T follicular helper cell (primary cell): Measurements from ENCODE around the gene IFI35.
"Not testable (repeated sequence)": the region's sequence is repeated elsewhere in the genome, so short reads cannot be mapped to it uniquely, and the experiment has no call there.

Source experiments
- DNase-seq: peaks from one replicate; pipeline ENCODE4 v3.0.0-alpha.2; 2020; ENCODE audit warnings: low read depth

IFI35 gene

GRCh38 chr17:42997984-42998938 lies 8.3 kb upstream of the IFI35 start, which contains the start of gene RPL27:
TSS of gene RPL27 (plus strand) at chr17:42998419. CDS start at chr17:42998751, 332 bp downstream.
- DNase-seq: peak; percentile 98

- DNase-seq: no peak
These were observed 7.5 kb upstream of the IFI35 start for GRCh38 chr17:42999003-42999525.

- DNase-seq: not testable (repeated sequence)
These were observed 5.7 kb upstream of the IFI35 start for GRCh38 chr17:43000894-43001293.

- no peak for DNase-seq
These were observed 2.9 kb upstream of the IFI35 start for GRCh38 chr17:43003542-43004172.

GRCh38 chr17:43010667-43011308 lies 4.2 kb downstream of the IFI35 start:
- DNase-seq: no peak

- DNase-seq: no peak
These were observed 5.3 kb downstream of the IFI35 start for GRCh38 chr17:43011728-43012472.

GRCh38 chr17:43013296-43013695 lies 6.7 kb downstream of the IFI35 start:
- DNase-seq: no peak

GRCh38 chr17:43014020-43014648 lies 7.5 kb downstream of the IFI35 start:
- no peak for DNase-seq

GRCh38 chr17:43014649-43015542 lies 8.3 kb downstream of the IFI35 start:
- no peak for DNase-seq

- no peak for DNase-seq
These were observed 9.0 kb downstream of the IFI35 start for GRCh38 chr17:43015579-43015978.

- no peak for DNase-seq
These were observed 9.6 kb downstream of the IFI35 start for GRCh38 chr17:43016216-43016615.

GRCh38 chr17:43018008-43018853 lies 11.6 kb downstream of the IFI35 start:
- DNase-seq: peak; percentile 36

- no peak for DNase-seq
These were observed 12.3 kb downstream of the IFI35 start for GRCh38 chr17:43018932-43019331.

- DNase-seq: no peak
These were observed 12.8 kb downstream of the IFI35 start for GRCh38 chr17:43019418-43019817.

GRCh38 chr17:43020030-43020621 lies 13.5 kb downstream of the IFI35 start:
- no peak for DNase-seq

GRCh38 chr17:43020789-43021740 lies 14.5 kb downstream of the IFI35 start:
- DNase-seq: no peak

GRCh38 chr17:43021741-43022512 lies 15.3 kb downstream of the IFI35 start, which contains the start of gene VAT1:
TSS of gene VAT1 (minus strand) at chr17:43022385. CDS start at chr17:43022322, 63 bp downstream.
- peak; percentile 50 for DNase-seq
